Measurements from ENCODE around the gene MRTFA.
"Not testable (repeated sequence)": the region's sequence is repeated elsewhere in the genome, so short reads cannot be mapped to it uniquely, and the experiment has no call there.

GRCh38 chr22:40676166-40676565 lies 39.6 kb upstream of the MRTFA start:
- not testable (repeated sequence) for TF ChIP-seq POLR2AphosphoS5 (IDR thresholded peaks at IDR 0.05; ENCODE audit: low read depth, low read length); MAX (IDR thresholded peaks at IDR 0.05; ENCODE audit: low read depth)

All from SK-N-SH (cell line).